Astrocyte (in vitro differentiated cells and primary cell): ENCODE results near the gene SNRPD1. TPM values are rescaled to one million over a fixed set of nuclear protein-coding genes. Genes with fewer than 3 reads are reported as not detected.

Experiments used
- DNase-seq: peaks from one replicate; pipeline ENCODE4 v3.0.0-alpha.2; 2010; ENCODE audit warnings: low read depth
- FAIRE-seq: peaks from 2 replicates; lab custom pipeline; 2011; peaks lifted over from hg19 to GRCh38; lab: Jason Lieb, UNC
- H2AFZ ChIP-seq: 2 replicates; pipeline ENCODE4 v1.6.0; 2012; ENCODE audit warnings: low read depth, low read length, inconsistent platforms
- H3K27ac ChIP-seq: 2 replicates; pipeline ENCODE4 v1.5.1; 2011; ENCODE audit warnings: low read depth, low read length, inconsistent platforms
- H3K27me3 ChIP-seq: 2 replicates; pipeline ENCODE4 v1.6.0; 2011; ENCODE audit warnings: low read length, inconsistent platforms; ENCODE audit not compliant: insufficient read depth
- H3K36me3 ChIP-seq: 2 replicates; pipeline ENCODE4 v1.5.1; 2011; ENCODE audit warnings: low read length, inconsistent platforms; ENCODE audit not compliant: insufficient read depth
- H3K4me1 ChIP-seq: 2 replicates; pipeline ENCODE4 v1.5.1; 2011; ENCODE audit warnings: low read length, inconsistent platforms; ENCODE audit not compliant: insufficient read depth
- H3K4me2 ChIP-seq: 2 replicates; pipeline ENCODE4 v1.6.0; 2012; ENCODE audit warnings: low read length, inconsistent platforms
- H3K4me3 ChIP-seq: 2 replicates; pipeline ENCODE4 v1.5.1; 2011; ENCODE audit warnings: low read depth, mild to moderate bottlenecking, low read length, inconsistent platforms; ENCODE audit not compliant: insufficient read depth
- H3K79me2 ChIP-seq: 2 replicates; pipeline ENCODE4 v1.6.0; 2012; ENCODE audit warnings: mild to moderate bottlenecking, low read length, inconsistent platforms; ENCODE audit not compliant: insufficient read depth
- H3K9ac ChIP-seq: 2 replicates; pipeline ENCODE4 v1.6.0; 2012; ENCODE audit warnings: mild to moderate bottlenecking, low read length, inconsistent platforms
- H3K9me3 ChIP-seq: 2 replicates; pipeline ENCODE4 v1.5.1; 2012; ENCODE audit warnings: low read depth, mild to moderate bottlenecking, low read length, inconsistent platforms; ENCODE audit not compliant: insufficient read depth
- H4K20me1 ChIP-seq: 2 replicates; pipeline ENCODE4 v1.6.0; 2012; ENCODE audit warnings: low read length, inconsistent platforms; ENCODE audit not compliant: insufficient read depth
- H3K27ac Mint-ChIP-seq: one replicate; pipeline ENCODE4 v1.8.0; 2021; ENCODE audit warnings: mild to moderate bottlenecking, mixed read lengths; ENCODE audit not compliant: unreplicated experiment
- H3K27me3 Mint-ChIP-seq: one replicate; pipeline ENCODE4 v1.8.0; 2021; ENCODE audit warnings: low read depth, mixed read lengths; ENCODE audit not compliant: unreplicated experiment
- H3K36me3 Mint-ChIP-seq: one replicate; pipeline ENCODE4 v1.8.0; 2021; ENCODE audit warnings: low read depth, mixed read lengths; ENCODE audit not compliant: unreplicated experiment
- H3K4me1 Mint-ChIP-seq: one replicate; pipeline ENCODE4 v1.8.0; 2021; ENCODE audit warnings: low read depth, mixed read lengths; ENCODE audit not compliant: unreplicated experiment
- H3K4me3 Mint-ChIP-seq: one replicate; pipeline ENCODE4 v1.8.0; 2021; ENCODE audit warnings: mild to moderate bottlenecking, moderate library complexity, mixed read lengths; ENCODE audit not compliant: unreplicated experiment
- H3K9me3 Mint-ChIP-seq: one replicate; pipeline ENCODE4 v1.8.0; 2021; ENCODE audit warnings: mild to moderate bottlenecking, mixed read lengths; ENCODE audit not compliant: unreplicated experiment
- EZH2 ChIP-seq: IDR thresholded peaks from 2 replicates; pipeline ENCODE4 v1.6.1; 2012; ENCODE audit warnings: mild to moderate bottlenecking, low read length, inconsistent platforms; ENCODE audit not compliant: insufficient read depth
- total RNA-seq: library from RNA; stranded (reverse); gene quantifications from 2 replicates; pipeline ENCODE4 v1.2.1, GENCODE V29; 2021
- TF ChIP-seq, protein P1 (sequence below): IDR thresholded peaks from 2 replicates; pipeline ENCODE4 v1.5.1; 2011; ENCODE audit warnings: low read depth, mild to moderate bottlenecking, inconsistent platforms, low read length, moderate library complexity; ENCODE audit not compliant: insufficient read depth

The SNRPD1 gene
- total RNA-seq, 1 donor from 2014 or later = 60.6 TPM

DNA sequence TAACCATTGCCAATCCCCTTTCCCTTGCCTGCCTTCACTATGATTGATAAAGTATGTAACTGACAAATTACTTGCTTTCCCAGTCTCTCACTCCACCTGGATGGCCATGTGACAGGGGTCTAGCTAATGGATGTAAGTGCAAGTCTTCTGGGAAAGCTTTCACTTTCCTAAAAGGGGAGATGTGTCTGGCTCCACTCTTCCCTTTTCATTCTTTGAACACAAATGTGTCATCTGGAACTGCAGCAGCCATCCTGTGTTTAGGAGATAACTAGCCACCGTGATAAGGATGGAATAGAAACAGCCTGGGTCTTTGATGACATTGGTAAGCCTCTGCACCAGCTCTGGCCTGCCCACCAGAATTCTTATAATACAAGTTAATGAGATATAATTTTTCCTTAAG lies 38.2 kb downstream of the SNRPD1 start:
- no peak overlapping the region for H3K27ac Mint-ChIP-seq
- H3K4me3 Mint-ChIP-seq = no peak overlapping the region

GRCh38 chr18:21652073-21652472 lies 40.0 kb downstream of the SNRPD1 start:
- H3K36me3 ChIP-seq = no peaks in the 10 kb centered on the region
- Mint-ChIP-seq H3K9me3 (no peaks in the 10 kb centered on the region), H3K27ac (no peak overlapping the region), H3K4me1 (no peaks in the 10 kb centered on the region), H3K36me3 (no peaks in the 10 kb centered on the region), H3K4me3 (no peak overlapping the region), H3K27me3 (no peaks in the 10 kb centered on the region)
- no peaks in the 10 kb centered on the region for H3K9me3 ChIP-seq
- no peak overlapping the region for H3K4me3 ChIP-seq
- H3K4me1 ChIP-seq = no peaks in the 10 kb centered on the region
- H3K9ac ChIP-seq = no peak overlapping the region
- no peaks in the 10 kb centered on the region for H4K20me1 ChIP-seq
- no peak overlapping the region for H3K27ac ChIP-seq
- H3K79me2 ChIP-seq = no peaks in the 10 kb centered on the region
- FAIRE-seq = no peak
- no peak overlapping the region for H2AFZ ChIP-seq
- TF ChIP-seq, protein P1, sequence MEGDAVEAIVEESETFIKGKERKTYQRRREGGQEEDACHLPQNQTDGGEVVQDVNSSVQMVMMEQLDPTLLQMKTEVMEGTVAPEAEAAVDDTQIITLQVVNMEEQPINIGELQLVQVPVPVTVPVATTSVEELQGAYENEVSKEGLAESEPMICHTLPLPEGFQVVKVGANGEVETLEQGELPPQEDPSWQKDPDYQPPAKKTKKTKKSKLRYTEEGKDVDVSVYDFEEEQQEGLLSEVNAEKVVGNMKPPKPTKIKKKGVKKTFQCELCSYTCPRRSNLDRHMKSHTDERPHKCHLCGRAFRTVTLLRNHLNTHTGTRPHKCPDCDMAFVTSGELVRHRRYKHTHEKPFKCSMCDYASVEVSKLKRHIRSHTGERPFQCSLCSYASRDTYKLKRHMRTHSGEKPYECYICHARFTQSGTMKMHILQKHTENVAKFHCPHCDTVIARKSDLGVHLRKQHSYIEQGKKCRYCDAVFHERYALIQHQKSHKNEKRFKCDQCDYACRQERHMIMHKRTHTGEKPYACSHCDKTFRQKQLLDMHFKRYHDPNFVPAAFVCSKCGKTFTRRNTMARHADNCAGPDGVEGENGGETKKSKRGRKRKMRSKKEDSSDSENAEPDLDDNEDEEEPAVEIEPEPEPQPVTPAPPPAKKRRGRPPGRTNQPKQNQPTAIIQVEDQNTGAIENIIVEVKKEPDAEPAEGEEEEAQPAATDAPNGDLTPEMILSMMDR = no peak
- no peak for TF ChIP-seq EZH2
- DNase-seq = no peak
- H3K4me2 ChIP-seq = no peak overlapping the region
- H3K27me3 ChIP-seq = no peaks in the 10 kb centered on the region

More for the DNA sequence above, 38.2 kb downstream of the SNRPD1 start:
- Histone ChIP-seq H3K4me2 (no peak overlapping the region), H3K4me3 (no peak overlapping the region), H3K9me3 (no peaks in the 10 kb centered on the region), H3K27ac (no peak overlapping the region), H3K9ac (no peak overlapping the region), H3K27me3 (no peaks in the 10 kb centered on the region), H3K36me3 (no peaks in the 10 kb centered on the region), H3K79me2 (no peaks in the 10 kb centered on the region), H2AFZ (no peak overlapping the region), H4K20me1 (no peaks in the 10 kb centered on the region), H3K4me1 (no peaks in the 10 kb centered on the region)
- FAIRE-seq (no peak), DNase-seq (no peak)
- no peaks in the 10 kb centered on the region for H3K4me1 Mint-ChIP-seq
- H3K36me3 Mint-ChIP-seq = no peaks in the 10 kb centered on the region
- TF ChIP-seq, protein P1 = no peak
- TF ChIP-seq EZH2 = no peak
- no peaks in the 10 kb centered on the region for H3K27me3 Mint-ChIP-seq
- no peaks in the 10 kb centered on the region for H3K9me3 Mint-ChIP-seq

DNA sequence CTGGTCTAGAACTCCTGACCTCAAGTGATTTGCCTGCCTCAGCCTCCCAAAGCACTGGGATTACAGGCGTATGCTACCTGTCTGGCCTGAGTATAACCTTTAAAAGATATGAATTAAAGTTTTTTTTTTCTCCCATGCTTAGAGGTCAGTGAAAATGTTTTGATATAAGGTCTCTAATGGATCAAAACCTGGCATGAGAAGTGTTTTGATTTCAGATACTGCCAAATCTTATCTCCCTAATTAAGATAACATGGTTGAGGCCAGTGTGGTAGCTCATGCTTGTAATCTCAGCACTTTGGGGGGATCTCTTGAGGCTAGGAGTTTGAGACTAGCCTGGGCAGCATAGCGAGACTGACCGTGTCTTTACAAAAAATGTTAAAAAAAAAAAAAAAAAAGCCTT lies 41.2 kb downstream of the SNRPD1 start:
- no peaks in the 10 kb centered on the region for H3K4me1 ChIP-seq
- H4K20me1 ChIP-seq = no peaks in the 10 kb centered on the region
- no peak for FAIRE-seq
- H3K9me3 ChIP-seq = no peaks in the 10 kb centered on the region
- Mint-ChIP-seq H3K27ac (no peak overlapping the region), H3K4me3 (no peak overlapping the region), H3K27me3 (no peaks in the 10 kb centered on the region), H3K9me3 (no peaks in the 10 kb centered on the region), H3K4me1 (no peaks in the 10 kb centered on the region), H3K36me3 (no peaks in the 10 kb centered on the region)
- no peaks in the 10 kb centered on the region for H3K79me2 ChIP-seq
- H3K27ac ChIP-seq = no peak overlapping the region
- no peak overlapping the region for H2AFZ ChIP-seq
- H3K9ac ChIP-seq = no peak overlapping the region
- no peak overlapping the region for H3K4me2 ChIP-seq
- H3K36me3 ChIP-seq = no peaks in the 10 kb centered on the region
- no peaks in the 10 kb centered on the region for H3K27me3 ChIP-seq
- H3K4me3 ChIP-seq = no peak overlapping the region
- DNase-seq = no peak
- TF ChIP-seq, protein P1 = no peak
- no peak for TF ChIP-seq EZH2
